ENCODE results near the gene TMEM236. TPM values are rescaled to one million over a fixed set of nuclear protein-coding genes. Genes with fewer than 3 reads are reported as not detected.

Gene TMEM236
- total and polyA plus RNA-seq, 4 experiments from 2014 or later = 0.03 to 0.17 (median 0.17) TPM; not detected in 1

DNA sequence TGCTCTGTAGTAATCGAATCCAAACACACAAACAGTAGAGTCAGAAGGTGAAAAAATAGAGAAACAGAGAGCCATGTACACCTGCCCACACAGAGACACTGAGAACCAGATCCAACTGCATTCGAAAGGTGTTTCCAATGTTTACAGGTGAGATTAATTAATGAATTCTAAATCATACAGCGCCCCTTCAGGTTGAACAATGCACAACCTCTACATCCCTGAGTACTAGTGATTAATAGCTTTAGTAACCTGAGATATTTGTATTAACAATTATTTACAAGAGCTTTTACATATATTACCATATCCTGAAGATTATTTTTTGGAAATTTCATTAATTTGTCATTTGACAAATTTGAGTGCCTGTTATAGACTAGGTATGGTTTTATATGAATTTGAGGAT, 49.5 kb downstream of the TMEM236 start:
- H3K9me3 ChIP-seq (ENCODE audit: control insufficient read depth in 1 of 2, low read length in 2 of 2) = no peaks in the 10 kb centered on the region
- CTCF ChIA-PET (ENCODE audit: partially characterized antibody) = no interaction called here
- DNase-seq = no peak
- POLR2A ChIA-PET (ENCODE audit: partially characterized antibody) = no interaction called here
- no peak overlapping the region for H3K4me3 Mint-ChIP-seq
- no peaks in the 10 kb centered on the region for H3K27me3 ChIP-seq (ENCODE audit: insufficient read depth, low read length)
- no peaks in the 10 kb centered on the region for H3K36me3 Mint-ChIP-seq
- no peak overlapping the region for H3K27ac ChIP-seq (ENCODE audit: low read depth, low read length)
- H3K36me3 ChIP-seq (ENCODE audit: insufficient read depth, low read length) = no peaks in the 10 kb centered on the region
- no peaks in the 10 kb centered on the region for H3K4me1 ChIP-seq (ENCODE audit: insufficient read depth, low read length)
- peaks cover 0 to 8% (median 0%) of the 10 kb centered on the region in 8 donors for H3K9me3 Mint-ChIP-seq
- H3K27me3 Mint-ChIP-seq = peaks cover 0 to 2% of the 10 kb centered on the region in 2 donors
- H3K4me1 Mint-ChIP-seq = no peaks in the 10 kb centered on the region
- H3K27ac Mint-ChIP-seq = no peak overlapping the region
- intact Hi-C loops (cut with micrococcal nuclease) = no loop called here
- H3K4me3 ChIP-seq (ENCODE audit: low read length in 2 of 2) = no peak overlapping the region

DNA sequence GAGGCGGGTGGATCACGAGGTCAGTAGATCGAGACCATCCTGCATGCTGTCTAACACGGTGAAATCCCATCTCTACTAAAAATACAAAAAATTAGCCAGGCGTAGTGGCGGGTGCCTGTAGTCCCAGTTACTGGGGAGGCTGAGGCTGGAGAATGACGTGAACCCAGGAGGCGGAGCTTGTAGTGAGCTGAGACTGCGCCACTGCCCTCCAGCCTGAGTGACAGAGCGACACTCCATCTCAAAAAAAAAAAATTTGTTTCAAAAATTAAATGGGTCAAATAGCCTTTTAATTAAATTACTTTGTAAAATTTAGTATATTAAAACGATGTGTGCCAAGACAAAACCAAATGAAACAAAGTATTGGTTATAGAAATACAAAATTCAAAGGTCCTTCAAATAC, 50.3 kb downstream of the TMEM236 start:
- intact Hi-C loops (cut with micrococcal nuclease) = no loop called here
- Histone ChIP-seq H3K4me3 (ENCODE audit: low read length in 2 of 2) (no peak overlapping the region), H3K9me3 (ENCODE audit: control insufficient read depth in 1 of 2, low read length in 2 of 2) (no peaks in the 10 kb centered on the region), H3K27me3 (ENCODE audit: insufficient read depth, low read length) (no peaks in the 10 kb centered on the region), H3K4me1 (ENCODE audit: insufficient read depth, low read length) (no peaks in the 10 kb centered on the region), H3K36me3 (ENCODE audit: insufficient read depth, low read length) (no peaks in the 10 kb centered on the region), H3K27ac (ENCODE audit: low read depth, low read length) (no peak overlapping the region)
- Mint-ChIP-seq H3K36me3 (no peaks in the 10 kb centered on the region), H3K27me3 (peaks cover 0 to 2% of the 10 kb centered on the region in 2 donors), H3K9me3 (peaks cover 0 to 8% (median 0%) of the 10 kb centered on the region in 8 donors), H3K4me1 (no peaks in the 10 kb centered on the region), H3K4me3 (no peak overlapping the region), H3K27ac (no peak overlapping the region)
- DNase-seq = no peak
- POLR2A ChIA-PET (ENCODE audit: partially characterized antibody) = no interaction called here
- CTCF ChIA-PET (ENCODE audit: partially characterized antibody) = no interaction called here

DNA sequence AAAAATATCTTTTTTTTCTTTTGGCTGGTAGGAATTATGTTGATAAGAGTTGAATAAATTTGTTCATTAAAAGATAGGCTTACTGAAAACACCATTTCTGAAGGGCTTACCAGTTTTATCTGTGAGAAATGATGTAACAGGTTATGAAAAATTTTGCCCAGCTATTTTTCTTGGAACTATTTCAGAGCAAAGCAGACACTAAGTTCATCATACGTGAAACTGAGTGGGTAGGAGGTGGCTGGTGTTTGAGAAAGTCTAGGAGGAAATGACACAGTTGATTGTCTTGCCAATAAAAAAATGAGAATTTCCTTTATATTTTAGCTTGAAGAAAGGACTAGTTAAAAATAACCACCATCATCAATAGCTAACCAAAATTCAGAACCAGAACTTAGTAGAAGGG, 51.0 kb downstream of the TMEM236 start:
- Histone ChIP-seq H3K4me1 (ENCODE audit: insufficient read depth, low read length) (no peaks in the 10 kb centered on the region), H3K27ac (ENCODE audit: low read depth, low read length) (no peak overlapping the region), H3K4me3 (ENCODE audit: low read length in 2 of 2) (no peak overlapping the region), H3K27me3 (ENCODE audit: insufficient read depth, low read length) (no peaks in the 10 kb centered on the region), H3K9me3 (ENCODE audit: control insufficient read depth in 1 of 2, low read length in 2 of 2) (no peaks in the 10 kb centered on the region), H3K36me3 (ENCODE audit: insufficient read depth, low read length) (no peaks in the 10 kb centered on the region)
- POLR2A ChIA-PET (ENCODE audit: partially characterized antibody) = no interaction called here
- Mint-ChIP-seq H3K9me3 (peaks cover 0 to 8% (median 0%) of the 10 kb centered on the region in 8 donors), H3K4me3 (no peak overlapping the region), H3K27me3 (peaks cover 0 to 2% of the 10 kb centered on the region in 2 donors), H3K4me1 (no peaks in the 10 kb centered on the region), H3K27ac (no peak overlapping the region), H3K36me3 (no peaks in the 10 kb centered on the region)
- CTCF ChIA-PET (ENCODE audit: partially characterized antibody) = no interaction called here
- DNase-seq = no peak
- intact Hi-C loops (cut with micrococcal nuclease) = no loop called here

DNA sequence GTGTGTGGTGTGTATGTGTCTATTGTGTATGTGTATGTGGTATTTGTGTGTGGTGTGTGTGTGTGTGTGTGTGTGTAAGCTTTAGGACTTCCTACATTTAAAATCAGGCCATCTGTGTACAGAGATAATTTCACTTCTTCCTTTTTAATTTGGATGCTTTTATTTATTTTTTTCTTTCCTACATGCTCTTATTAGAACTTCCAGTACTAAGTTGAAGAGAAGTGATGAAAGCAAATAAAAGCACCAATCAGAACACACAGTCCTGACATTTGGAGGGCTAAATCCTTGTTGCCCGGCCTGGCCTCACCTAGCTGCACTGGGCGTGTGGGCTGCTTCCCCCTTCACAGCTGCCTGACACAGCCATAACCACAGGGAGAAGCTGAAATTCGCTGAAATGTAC, 53.3 kb downstream of the TMEM236 start:
- no peak for DNase-seq
- H3K9me3 ChIP-seq (ENCODE audit: control insufficient read depth in 1 of 2, low read length in 2 of 2) = no peaks in the 10 kb centered on the region
- no peak overlapping the region for H3K27ac ChIP-seq (ENCODE audit: low read depth, low read length)
- Mint-ChIP-seq H3K36me3 (no peaks in the 10 kb centered on the region), H3K9me3 (peaks cover 0 to 8% (median 0%) of the 10 kb centered on the region in 8 donors), H3K27me3 (peaks cover 7 to 8% of the 10 kb centered on the region in 2 donors), H3K4me1 (peaks cover 0 to 6% (median 2%) of the 10 kb centered on the region in 4 donors), H3K4me3 (no peak overlapping the region), H3K27ac (no peak overlapping the region)
- POLR2A ChIA-PET (ENCODE audit: partially characterized antibody) = no interaction called here
- H3K36me3 ChIP-seq (ENCODE audit: insufficient read depth, low read length) = no peaks in the 10 kb centered on the region
- intact Hi-C loops (cut with micrococcal nuclease) = no loop called here
- H3K4me1 ChIP-seq (ENCODE audit: insufficient read depth, low read length) = no peaks in the 10 kb centered on the region
- no peak overlapping the region for H3K4me3 ChIP-seq (ENCODE audit: low read length in 2 of 2)
- H3K27me3 ChIP-seq (ENCODE audit: insufficient read depth, low read length) = no peaks in the 10 kb centered on the region
- CTCF ChIA-PET (ENCODE audit: partially characterized antibody) = no interaction called here

DNA sequence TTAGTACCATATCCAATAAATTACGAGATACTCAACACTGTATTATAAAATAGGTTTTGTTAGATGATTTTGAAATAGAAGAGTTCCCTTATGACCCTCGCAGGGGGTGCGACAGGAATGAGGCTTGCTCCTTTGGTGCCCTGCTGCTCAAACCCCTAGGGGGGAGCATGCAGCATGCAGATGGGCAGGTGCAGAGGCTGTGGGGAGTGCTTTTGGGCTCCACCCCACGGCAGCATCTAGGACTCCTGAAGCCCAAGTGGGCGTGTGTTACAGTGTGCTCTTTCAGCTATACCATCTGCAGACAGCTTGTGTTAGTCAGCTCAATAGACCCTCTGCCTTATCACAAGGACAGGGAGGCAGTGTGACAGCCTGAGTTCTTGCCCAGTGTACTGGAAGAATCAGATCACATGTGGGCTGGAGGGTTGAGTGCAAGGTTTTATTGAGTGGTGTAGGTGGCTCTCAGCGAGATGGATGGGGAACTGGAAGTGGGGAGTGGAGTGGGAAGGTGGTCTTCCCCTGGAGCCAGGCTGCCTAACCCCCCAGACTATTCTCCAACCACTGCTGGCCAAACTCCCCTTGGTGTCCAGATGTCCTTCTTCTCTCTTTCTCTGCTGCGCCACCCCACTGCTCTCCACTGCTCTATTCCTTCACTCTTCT, 54.0 kb downstream of the TMEM236 start:
- Histone ChIP-seq H3K27ac (ENCODE audit: low read depth, low read length) (no peak overlapping the region), H3K9me3 (ENCODE audit: control insufficient read depth in 1 of 2, low read length in 2 of 2) (no peaks in the 10 kb centered on the region), H3K36me3 (ENCODE audit: insufficient read depth, low read length) (no peaks in the 10 kb centered on the region), H3K27me3 (ENCODE audit: insufficient read depth, low read length) (no peaks in the 10 kb centered on the region), H3K4me3 (ENCODE audit: low read length in 2 of 2) (no peak overlapping the region), H3K4me1 (ENCODE audit: insufficient read depth, low read length) (no peaks in the 10 kb centered on the region)
- H3K27me3 Mint-ChIP-seq = peaks cover 9 to 14% of the 10 kb centered on the region in 2 donors
- CTCF ChIA-PET (ENCODE audit: partially characterized antibody) = no interaction called here
- peaks cover 0 to 8% (median 0%) of the 10 kb centered on the region in 8 donors for H3K9me3 Mint-ChIP-seq
- POLR2A ChIA-PET (ENCODE audit: partially characterized antibody) = no interaction called here
- no peak overlapping the region for H3K4me3 Mint-ChIP-seq
- intact Hi-C loops (cut with micrococcal nuclease) = no loop called here
- peaks cover 0 to 6% (median 2%) of the 10 kb centered on the region in 4 donors for H3K4me1 Mint-ChIP-seq
- H3K36me3 Mint-ChIP-seq = no peaks in the 10 kb centered on the region
- H3K27ac Mint-ChIP-seq = no peak overlapping the region
- DNase-seq = peak in 1 of 5 donors; percentile 1

DNA sequence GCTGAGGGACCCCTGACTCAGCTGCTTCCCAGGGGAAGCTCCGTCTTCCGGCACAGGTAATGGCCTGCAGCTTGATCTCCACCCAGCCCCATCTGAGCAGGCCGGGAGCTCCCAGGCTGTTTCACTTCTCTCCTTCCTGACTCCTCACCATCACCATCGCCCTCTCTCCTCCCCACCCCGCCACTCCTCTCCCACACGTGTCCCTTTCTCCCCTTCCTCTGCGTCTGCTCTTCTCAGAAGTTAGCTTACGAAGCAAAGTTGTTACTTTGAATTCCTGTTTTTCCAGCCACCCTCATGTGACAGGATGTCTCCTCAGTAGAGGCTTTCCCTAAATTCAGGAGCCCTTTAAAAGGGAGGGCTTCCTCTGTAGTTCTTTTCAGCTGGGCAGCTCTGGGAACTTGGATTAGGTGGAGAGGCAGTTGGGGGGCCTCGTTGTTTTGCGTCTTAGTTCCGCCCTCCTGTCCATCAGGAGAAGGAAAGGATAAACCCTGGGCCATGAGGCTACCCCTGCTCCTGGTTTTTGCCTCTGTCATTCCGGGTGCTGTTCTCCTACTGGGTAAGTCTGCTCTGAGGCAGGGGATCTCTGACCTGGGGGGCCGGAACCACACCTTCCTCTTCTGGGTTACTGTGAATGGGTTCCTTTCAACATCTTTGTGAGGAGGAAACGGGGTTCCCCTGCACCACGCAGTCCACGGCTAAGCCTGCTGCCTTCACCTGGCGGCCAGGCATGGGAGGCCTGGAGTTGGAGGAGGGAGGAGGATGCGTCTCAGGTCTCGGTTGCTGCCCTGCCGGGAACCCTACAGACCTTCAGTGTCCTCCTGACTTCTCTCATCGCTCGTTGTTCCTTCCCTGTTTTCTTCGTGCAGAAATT, 57.2 kb downstream of the TMEM236 start, which contains the start of gene MRC1:
Gene MRC1 (plus strand): TSS at position 378 of the 871 bp plus-strand sequence. CDS start 118 bp downstream, at position 496.
- H3K27me3 Mint-ChIP-seq = peaks cover 12 to 22% of the 10 kb centered on the region in 2 donors
- Histone ChIP-seq H3K4me3 (ENCODE audit: low read length in 2 of 2) (no peak within 1 kb of the TSS), H3K9me3 (ENCODE audit: control insufficient read depth in 1 of 2, low read length in 2 of 2) (no peaks in the 10 kb centered on the region), H3K27me3 (ENCODE audit: insufficient read depth, low read length) (peaks cover 3% of the 10 kb centered on the region), H3K4me1 (ENCODE audit: insufficient read depth, low read length) (no peaks in the 10 kb centered on the region), H3K27ac (ENCODE audit: low read depth, low read length) (no peak within 1 kb of the TSS), H3K36me3 (ENCODE audit: insufficient read depth, low read length) (no peaks in the 10 kb centered on the region)
- POLR2A ChIA-PET (ENCODE audit: partially characterized antibody) = no interaction called here
- H3K36me3 Mint-ChIP-seq = no peaks in the 10 kb centered on the region
- peak within 1 kb of the TSS in 1 of 7 donors; percentile 7 for H3K27ac Mint-ChIP-seq
- CTCF ChIA-PET (ENCODE audit: partially characterized antibody) = no interaction called here
- H3K4me3 Mint-ChIP-seq = peak within 1 kb of the TSS in 3 of 8 donors; percentile 0 to 12 (median 3)
- peaks cover 0 to 8% (median 0%) of the 10 kb centered on the region in 8 donors for H3K9me3 Mint-ChIP-seq
- no peak for DNase-seq
- peaks cover 0 to 6% (median 2%) of the 10 kb centered on the region in 4 donors for H3K4me1 Mint-ChIP-seq
- intact Hi-C loops (cut with micrococcal nuclease) = no loop called here

DNA sequence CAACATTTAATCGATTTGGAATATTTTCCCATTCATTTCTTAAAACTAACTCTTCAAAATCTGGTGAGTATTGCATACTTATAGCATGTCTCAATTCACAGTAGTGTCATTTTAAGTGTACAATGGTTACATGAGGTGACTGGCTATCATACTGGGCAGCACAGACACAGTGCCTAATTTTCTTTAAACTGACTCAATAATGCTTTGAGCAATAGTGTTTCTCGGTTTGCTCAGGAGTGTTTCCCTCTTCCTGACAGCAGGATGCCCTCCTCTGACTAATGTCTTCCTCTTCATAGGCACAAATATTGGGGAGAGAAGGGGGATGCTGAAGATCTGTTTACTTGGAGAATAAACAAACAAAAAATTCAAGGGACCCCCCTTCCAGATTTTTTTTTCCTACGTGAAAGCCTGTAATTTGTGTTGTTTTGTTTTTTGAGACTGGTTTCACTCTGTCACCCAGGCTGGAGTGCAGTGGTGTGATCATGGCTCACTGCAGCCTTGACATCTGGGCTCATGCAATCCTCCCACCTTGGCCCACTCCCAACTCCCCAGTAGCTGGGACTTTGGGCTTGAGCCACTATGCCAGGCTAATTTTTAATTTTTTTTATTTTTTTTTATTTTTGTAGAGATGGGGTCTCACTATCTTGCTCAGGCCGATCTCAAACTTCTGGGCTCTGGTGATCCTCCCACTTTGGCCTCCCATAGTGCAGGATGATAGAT, 59.3 kb downstream of the TMEM236 start:
- Mint-ChIP-seq H3K9me3 (peaks cover 0 to 2% (median 0%) of the 10 kb centered on the region in 8 donors), H3K4me3 (no peak overlapping the region), H3K27me3 (peaks cover 12 to 24% of the 10 kb centered on the region in 2 donors), H3K36me3 (no peaks in the 10 kb centered on the region), H3K4me1 (peaks cover 0 to 6% (median 2%) of the 10 kb centered on the region in 4 donors), H3K27ac (no peak overlapping the region)
- CTCF ChIA-PET (ENCODE audit: partially characterized antibody) = no interaction called here
- no peaks in the 10 kb centered on the region for H3K9me3 ChIP-seq (ENCODE audit: control insufficient read depth in 1 of 2, low read length in 2 of 2)
- peaks cover 3% of the 10 kb centered on the region for H3K27me3 ChIP-seq (ENCODE audit: insufficient read depth, low read length)
- no peak overlapping the region for H3K4me3 ChIP-seq (ENCODE audit: low read length in 2 of 2)
- intact Hi-C loops (cut with micrococcal nuclease) = no loop called here
- no peaks in the 10 kb centered on the region for H3K4me1 ChIP-seq (ENCODE audit: insufficient read depth, low read length)
- no peaks in the 10 kb centered on the region for H3K36me3 ChIP-seq (ENCODE audit: insufficient read depth, low read length)
- H3K27ac ChIP-seq (ENCODE audit: low read depth, low read length) = no peak overlapping the region
- DNase-seq = no peak
- POLR2A ChIA-PET (ENCODE audit: partially characterized antibody) = no interaction called here
